DND-41 (cell line): ENCODE measurements around the gene CELA1.

Source experiments
- EZH2 ChIP-seq: IDR thresholded peaks from 3 replicates; pipeline ENCODE4 v1.6.1; 2012; ENCODE audit warnings: borderline replicate concordance, low read depth, mild to moderate bottlenecking, moderate library complexity, low read length, inconsistent platforms; ENCODE audit not compliant: severe bottlenecking
- TF ChIP-seq, protein P1 (sequence below): IDR thresholded peaks from 2 replicates; pipeline ENCODE4 v1.5.1; 2012; ENCODE audit warnings: borderline replicate concordance, low read length, moderate library complexity, mild to moderate bottlenecking; ENCODE audit not compliant: poor library complexity, severe bottlenecking; ENCODE audit errors: extremely low read depth

DNA sequence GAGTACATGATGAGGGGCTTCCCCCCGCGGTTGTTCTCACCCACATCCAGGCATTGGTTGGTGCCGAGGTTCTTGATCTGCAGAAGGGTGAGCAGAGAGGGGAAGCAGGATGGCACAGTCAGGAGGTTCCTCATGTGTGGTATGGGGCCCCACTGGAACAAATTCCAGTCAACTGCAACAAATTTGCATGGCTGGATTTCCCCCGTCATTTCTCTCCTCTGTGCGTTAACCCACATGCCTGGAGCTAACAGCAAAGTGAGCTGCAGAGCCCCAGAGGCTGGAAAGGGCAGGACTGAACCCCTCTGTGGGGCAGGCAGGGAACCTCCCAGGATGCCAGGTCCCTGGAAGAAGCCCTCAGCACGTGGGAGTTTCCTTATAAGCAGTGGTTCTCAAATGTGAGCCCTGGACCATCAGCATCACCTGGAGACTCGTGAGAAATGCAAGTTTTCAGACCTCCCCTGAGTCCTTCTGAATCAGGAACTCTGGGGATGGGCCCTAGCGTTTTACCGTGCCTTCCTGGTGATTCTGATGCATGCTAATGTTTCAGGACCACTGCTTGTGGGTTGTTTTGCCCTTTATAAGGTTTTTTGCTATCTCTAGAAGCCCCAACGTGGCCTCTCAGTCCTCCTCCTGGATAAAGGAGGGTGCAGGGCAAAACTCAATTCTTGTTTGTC is 11.0 kb upstream of the CELA1 start:
- TF ChIP-seq, protein P1, sequence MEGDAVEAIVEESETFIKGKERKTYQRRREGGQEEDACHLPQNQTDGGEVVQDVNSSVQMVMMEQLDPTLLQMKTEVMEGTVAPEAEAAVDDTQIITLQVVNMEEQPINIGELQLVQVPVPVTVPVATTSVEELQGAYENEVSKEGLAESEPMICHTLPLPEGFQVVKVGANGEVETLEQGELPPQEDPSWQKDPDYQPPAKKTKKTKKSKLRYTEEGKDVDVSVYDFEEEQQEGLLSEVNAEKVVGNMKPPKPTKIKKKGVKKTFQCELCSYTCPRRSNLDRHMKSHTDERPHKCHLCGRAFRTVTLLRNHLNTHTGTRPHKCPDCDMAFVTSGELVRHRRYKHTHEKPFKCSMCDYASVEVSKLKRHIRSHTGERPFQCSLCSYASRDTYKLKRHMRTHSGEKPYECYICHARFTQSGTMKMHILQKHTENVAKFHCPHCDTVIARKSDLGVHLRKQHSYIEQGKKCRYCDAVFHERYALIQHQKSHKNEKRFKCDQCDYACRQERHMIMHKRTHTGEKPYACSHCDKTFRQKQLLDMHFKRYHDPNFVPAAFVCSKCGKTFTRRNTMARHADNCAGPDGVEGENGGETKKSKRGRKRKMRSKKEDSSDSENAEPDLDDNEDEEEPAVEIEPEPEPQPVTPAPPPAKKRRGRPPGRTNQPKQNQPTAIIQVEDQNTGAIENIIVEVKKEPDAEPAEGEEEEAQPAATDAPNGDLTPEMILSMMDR, result no peak
- TF ChIP-seq EZH2, result no peak
